ENCODE measurements around the gene COPG2. TPM values are rescaled to one million over a fixed set of nuclear protein-coding genes. Genes with fewer than 3 reads are reported as not detected.

COPG2 gene
- total and polyA plus RNA-seq, 2 donors (not counting 1 experiment from before 2014, with no cell fraction given) = 6.1 to 13.4 TPM

DNA sequence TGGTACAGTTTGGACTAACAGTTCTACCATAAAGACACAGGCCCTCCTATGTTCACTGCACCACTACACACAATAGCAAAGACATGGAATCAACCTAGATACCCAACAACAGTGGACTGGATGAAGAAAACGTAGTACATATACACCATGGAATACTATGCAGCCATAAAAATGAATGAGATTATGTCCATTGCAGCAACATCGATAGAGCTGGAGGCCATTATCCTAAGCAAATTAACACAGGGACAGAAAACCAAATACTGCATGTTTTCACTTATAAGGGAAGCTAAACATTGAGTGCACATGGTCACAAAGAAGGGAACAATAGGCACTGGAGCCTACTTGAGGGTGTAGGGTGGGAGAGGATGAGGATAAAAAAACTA is 101.7 kb downstream of the COPG2 start:
- no peak overlapping the region for H3K27ac Mint-ChIP-seq
- intact Hi-C loops (cut with micrococcal nuclease) = no loop called here
- peaks cover 4% of the 10 kb centered on the region for H3K4me1 Mint-ChIP-seq
- TF ChIP-seq EZH2 (IDR thresholded peaks at IDR 0.05; ENCODE audit: borderline replicate concordance, insufficient read depth, low read depth, low read length, poor library complexity, severe bottlenecking) = no peak
- TF ChIP-seq, protein P1, sequence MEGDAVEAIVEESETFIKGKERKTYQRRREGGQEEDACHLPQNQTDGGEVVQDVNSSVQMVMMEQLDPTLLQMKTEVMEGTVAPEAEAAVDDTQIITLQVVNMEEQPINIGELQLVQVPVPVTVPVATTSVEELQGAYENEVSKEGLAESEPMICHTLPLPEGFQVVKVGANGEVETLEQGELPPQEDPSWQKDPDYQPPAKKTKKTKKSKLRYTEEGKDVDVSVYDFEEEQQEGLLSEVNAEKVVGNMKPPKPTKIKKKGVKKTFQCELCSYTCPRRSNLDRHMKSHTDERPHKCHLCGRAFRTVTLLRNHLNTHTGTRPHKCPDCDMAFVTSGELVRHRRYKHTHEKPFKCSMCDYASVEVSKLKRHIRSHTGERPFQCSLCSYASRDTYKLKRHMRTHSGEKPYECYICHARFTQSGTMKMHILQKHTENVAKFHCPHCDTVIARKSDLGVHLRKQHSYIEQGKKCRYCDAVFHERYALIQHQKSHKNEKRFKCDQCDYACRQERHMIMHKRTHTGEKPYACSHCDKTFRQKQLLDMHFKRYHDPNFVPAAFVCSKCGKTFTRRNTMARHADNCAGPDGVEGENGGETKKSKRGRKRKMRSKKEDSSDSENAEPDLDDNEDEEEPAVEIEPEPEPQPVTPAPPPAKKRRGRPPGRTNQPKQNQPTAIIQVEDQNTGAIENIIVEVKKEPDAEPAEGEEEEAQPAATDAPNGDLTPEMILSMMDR (IDR thresholded peaks at IDR 0.05) = no peak
- H3K27me3 ChIP-seq (replicated peaks in 1 of 4; ENCODE audit: control extremely low read depth in 1 of 4, control insufficient read depth in 3 of 4, insufficient read depth in 4 of 4, low read length in 3 of 4) = no peaks in the 10 kb centered on the region
- no peak overlapping the region for H3K4me3 Mint-ChIP-seq
- no peaks in the 10 kb centered on the region for H3K36me3 ChIP-seq (replicated peaks in 1 of 2; ENCODE audit: control extremely low read depth in 1 of 2, control insufficient read depth in 1 of 2, extremely low read depth in 1 of 2, insufficient read depth in 2 of 2, low read length in 1 of 2)
- POLR2A ChIA-PET = no interaction called here
- H3K9me3 Mint-ChIP-seq (ENCODE audit: insufficient read depth) = peaks cover 12% of the 10 kb centered on the region
- no peak overlapping the region for H2AFZ ChIP-seq (ENCODE audit: insufficient read depth, low read depth, low read length, poor library complexity, severe bottlenecking)
- DNase-seq (no peak), ATAC-seq (ENCODE audit: low read depth) (no peak)
- no peaks in the 10 kb centered on the region for H3K27me3 Mint-ChIP-seq
- H3K27ac ChIP-seq (ENCODE audit: low read length in 2 of 2) = no peak overlapping the region
- no peak overlapping the region for H3K4me2 ChIP-seq (replicated peaks; ENCODE audit: low read depth, low read length, poor library complexity, severe bottlenecking)
- H3K9ac ChIP-seq (ENCODE audit: low read length) = no peak overlapping the region
- no peaks in the 10 kb centered on the region for H3K4me1 ChIP-seq (ENCODE audit: control insufficient read depth in 2 of 2, insufficient read depth in 2 of 2, low read length in 2 of 2)
- no peaks in the 10 kb centered on the region for H3K79me2 ChIP-seq (ENCODE audit: control insufficient read depth, insufficient read depth, low read length)
- peaks cover 4 to 14% (median 12%) of the 10 kb centered on the region in 3 donors for H3K9me3 ChIP-seq (ENCODE audit: control extremely low read depth in 1 of 3, control insufficient read depth in 2 of 3, insufficient read depth in 1 of 3, low read length in 2 of 3)
- no peak overlapping the region for H3K4me3 ChIP-seq (ENCODE audit: control extremely low read depth in 1 of 5, extremely low read depth in 1 of 5, insufficient read depth in 1 of 5, low read depth in 2 of 5, low read length in 4 of 5)
- WGBS (ENCODE audit: insufficient coverage) = 100% methylated on average over 1 of the region's 2 CpGs
- CTCF ChIA-PET = no interaction called here
- no peaks in the 10 kb centered on the region for H4K20me1 ChIP-seq (ENCODE audit: control insufficient read depth, insufficient read depth, low read length, poor library complexity, severe bottlenecking)

DNA sequence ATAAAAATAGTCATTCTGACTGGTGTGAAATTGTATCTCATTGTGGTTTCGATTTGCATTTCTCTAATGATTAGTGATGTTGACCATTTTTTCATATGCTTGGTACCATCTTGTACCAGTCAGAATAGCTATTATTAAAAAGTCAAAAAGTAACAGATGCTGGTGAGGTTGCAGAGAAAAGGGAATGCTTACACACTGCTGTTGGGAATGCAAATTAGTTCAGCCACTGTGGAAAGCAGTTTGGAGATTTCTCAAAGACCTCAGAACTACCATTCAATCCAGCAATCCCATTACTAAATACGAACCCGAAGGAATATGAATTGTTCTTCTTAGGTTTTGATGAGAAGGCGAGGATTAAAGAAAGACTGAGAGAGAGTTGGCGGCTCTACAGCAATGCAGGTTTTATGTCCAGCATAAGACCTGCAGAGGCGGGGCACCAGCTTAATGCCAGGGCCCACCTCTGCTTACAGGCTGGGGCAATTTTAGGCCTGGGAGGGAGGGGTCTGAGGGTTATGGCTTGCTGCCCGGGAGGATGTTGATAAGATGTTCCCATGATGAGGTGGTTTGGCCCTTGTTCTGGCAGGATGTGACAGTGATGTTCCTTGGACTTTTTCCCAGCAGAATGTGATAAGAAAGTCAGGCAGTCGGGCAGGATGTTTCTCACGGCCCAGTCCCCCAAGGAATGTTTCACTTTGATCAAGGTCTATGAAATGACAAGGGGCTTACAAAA is 102.2 kb downstream of the COPG2 start:
- no peaks in the 10 kb centered on the region for H3K79me2 ChIP-seq (ENCODE audit: control insufficient read depth, insufficient read depth, low read length)
- ChIA-PET POLR2A (no interaction called here), CTCF (no interaction called here)
- Mint-ChIP-seq H3K27me3 (no peaks in the 10 kb centered on the region), H3K27ac (no peak overlapping the region), H3K4me1 (peaks cover 4% of the 10 kb centered on the region), H3K9me3 (ENCODE audit: insufficient read depth) (peaks cover 12% of the 10 kb centered on the region), H3K4me3 (no peak overlapping the region)
- H3K4me1 ChIP-seq (ENCODE audit: control insufficient read depth in 2 of 2, insufficient read depth in 2 of 2, low read length in 2 of 2) = no peaks in the 10 kb centered on the region
- H3K27me3 ChIP-seq (replicated peaks in 1 of 4; ENCODE audit: control extremely low read depth in 1 of 4, control insufficient read depth in 3 of 4, insufficient read depth in 4 of 4, low read length in 3 of 4) = no peaks in the 10 kb centered on the region
- ATAC-seq (ENCODE audit: low read depth) (no peak), DNase-seq (no peak)
- no peak overlapping the region for H3K9ac ChIP-seq (ENCODE audit: low read length)
- H3K36me3 ChIP-seq (replicated peaks in 1 of 2; ENCODE audit: control extremely low read depth in 1 of 2, control insufficient read depth in 1 of 2, extremely low read depth in 1 of 2, insufficient read depth in 2 of 2, low read length in 1 of 2) = no peaks in the 10 kb centered on the region
- intact Hi-C loops (cut with micrococcal nuclease) = no loop called here
- peaks cover 4 to 14% (median 12%) of the 10 kb centered on the region in 3 donors for H3K9me3 ChIP-seq (ENCODE audit: control extremely low read depth in 1 of 3, control insufficient read depth in 2 of 3, insufficient read depth in 1 of 3, low read length in 2 of 3)
- WGBS (ENCODE audit: insufficient coverage) = 100% methylated on average over 3 of the region's 9 CpGs
- no peak for TF ChIP-seq EZH2 (IDR thresholded peaks at IDR 0.05; ENCODE audit: borderline replicate concordance, insufficient read depth, low read depth, low read length, poor library complexity, severe bottlenecking)
- TF ChIP-seq, protein P1 (IDR thresholded peaks at IDR 0.05) = no peak
- H4K20me1 ChIP-seq (ENCODE audit: control insufficient read depth, insufficient read depth, low read length, poor library complexity, severe bottlenecking) = no peaks in the 10 kb centered on the region
- no peak overlapping the region for H3K27ac ChIP-seq (ENCODE audit: low read length in 2 of 2)
- no peak overlapping the region for H3K4me2 ChIP-seq (replicated peaks; ENCODE audit: low read depth, low read length, poor library complexity, severe bottlenecking)
- H3K4me3 ChIP-seq (ENCODE audit: control extremely low read depth in 1 of 5, extremely low read depth in 1 of 5, insufficient read depth in 1 of 5, low read depth in 2 of 5, low read length in 4 of 5) = no peak overlapping the region
- no peak overlapping the region for H2AFZ ChIP-seq (ENCODE audit: insufficient read depth, low read depth, low read length, poor library complexity, severe bottlenecking)

Data from B cell (primary cell).